GM23338 (cell line): ENCODE measurements around the gene UBE2G2. TPM values are rescaled to one million over a fixed set of nuclear protein-coding genes. Genes with fewer than 3 reads are reported as not detected.

Experiments
- ATAC-seq: fragments of 200-7000 bp; cut with Tn5 transposase; 3 replicates; pipeline ENCODE4 v1.9.1; 2020
- DNase-seq: peaks from one replicate; pipeline ENCODE4 v3.0.0-alpha.2; 2015; ENCODE audit warnings: low spot score
- H2AFZ ChIP-seq: fragments of 200-600 bp; sonication (generic); 2 replicates; pipeline ENCODE4 v1.8.0; 2016; ENCODE audit warnings: antibody characterized with exemption, mild to moderate bottlenecking, moderate library complexity
- H3F3A ChIP-seq: fragments of 200-600 bp; sonication (generic); replicated peaks from 2 replicates; pipeline ENCODE4 v1.8.0; 2017; ENCODE audit warnings: antibody characterized with exemption, mixed run types, low read depth
- H3K27ac ChIP-seq: fragments of 200-600 bp; sonication (generic); 2 replicates; pipeline ENCODE4 v1.6.1; 2016; ENCODE audit warnings: low read depth
- H3K27me3 ChIP-seq: fragments of 200-600 bp; sonication (generic); 2 replicates; pipeline ENCODE4 v1.8.0; 2016; ENCODE audit warnings: mild to moderate bottlenecking, mixed run types, moderate library complexity; ENCODE audit not compliant: insufficient read depth
- H3K36me3 ChIP-seq: fragments of 200-600 bp; sonication (generic); 2 replicates; pipeline ENCODE4 v1.8.0; 2016; ENCODE audit warnings: mild to moderate bottlenecking; ENCODE audit not compliant: insufficient read depth
- H3K4me1 ChIP-seq: fragments of 200-600 bp; sonication (generic); 2 replicates; pipeline ENCODE4 v1.8.0; 2016; ENCODE audit warnings: mild to moderate bottlenecking, moderate library complexity; ENCODE audit not compliant: insufficient read depth
- H3K4me2 ChIP-seq: fragments of 200-600 bp; sonication (generic); 2 replicates; pipeline ENCODE4 v1.7.1; 2017; ENCODE audit warnings: mixed run types
- H3K4me3 ChIP-seq: fragments of 200-600 bp; sonication (generic); 2 replicates; pipeline ENCODE4 v1.6.1; 2016; ENCODE audit warnings: mixed run types
- H3K79me2 ChIP-seq: fragments of 200-600 bp; sonication (generic); replicated peaks from 2 replicates; pipeline ENCODE4 v1.8.0; 2017; ENCODE audit warnings: mild to moderate bottlenecking; ENCODE audit not compliant: insufficient read depth
- H3K9me2 ChIP-seq: fragments of 200-600 bp; sonication (generic); 2 replicates; pipeline ENCODE4 v1.8.0; 2017; ENCODE audit not compliant: insufficient read depth
- H4K20me1 ChIP-seq: fragments of 200-600 bp; sonication (generic); replicated peaks from 2 replicates; pipeline ENCODE4 v1.8.0; 2017; ENCODE audit warnings: mild to moderate bottlenecking; ENCODE audit not compliant: insufficient read depth
- H3K27ac Mint-ChIP-seq: 2 replicates; pipeline ENCODE4 v1.8.0; 2020; ENCODE audit warnings: inconsistent platforms, mild to moderate bottlenecking, moderate library complexity, mixed read lengths
- H3K27me3 Mint-ChIP-seq: 3 replicates; pipeline ENCODE4 v1.8.0; 2022; ENCODE audit warnings: low read depth, mild to moderate bottlenecking, moderate library complexity, mixed read lengths, inconsistent platforms; ENCODE audit not compliant: insufficient read depth, poor library complexity
- H3K36me3 Mint-ChIP-seq: 3 replicates; pipeline ENCODE4 v1.8.0; 2021; ENCODE audit warnings: low read depth, mild to moderate bottlenecking, inconsistent platforms, moderate library complexity, mixed read lengths
- H3K4me1 Mint-ChIP-seq: 3 replicates; pipeline ENCODE4 v1.8.0; 2020; ENCODE audit warnings: mild to moderate bottlenecking, inconsistent platforms, mixed read lengths
- H3K4me3 Mint-ChIP-seq: 3 replicates; pipeline ENCODE4 v1.8.0; 2021; ENCODE audit warnings: moderate library complexity, mild to moderate bottlenecking, inconsistent platforms, mixed read lengths
- H3K9me3 Mint-ChIP-seq: 3 replicates; pipeline ENCODE4 v1.8.0; 2020; ENCODE audit warnings: moderate library complexity, mild to moderate bottlenecking, inconsistent platforms, mixed read lengths
- CREB1 ChIP-seq: fragments of 250-450 bp; sonication (Bioruptor Pico); IDR thresholded peaks from 2 replicates; pipeline ENCODE4 v1.5.0; 2020; ENCODE audit warnings: low read depth, mild to moderate bottlenecking, moderate library complexity
- NANOG ChIP-seq: IDR thresholded peaks from 2 replicates; pipeline ENCODE4 v1.6.1; 2016; ENCODE audit warnings: antibody characterized with exemption, borderline replicate concordance
- POLR2AphosphoS5 ChIP-seq: IDR thresholded peaks from 2 replicates; pipeline ENCODE4 v1.6.1; 2016; ENCODE audit warnings: antibody characterized with exemption, low read depth
- STAT1 ChIP-seq: IDR thresholded peaks from one replicate; pipeline ENCODE4 v1.6.1; 2016; ENCODE audit warnings: antibody characterized with exemption; ENCODE audit not compliant: unreplicated experiment
- polyA plus RNA-seq: library from polyadenylated mRNA; unstranded; fragments of >200 nt; fragmentation: Nextera tagmentation; extraction: Ambion mirVana; gene quantifications from 2 replicates; pipeline ENCODE4 v1.2.1, GENCODE V29; 2016
- total RNA-seq: library from RNA; depleted of rRNA; stranded (reverse); fragments of >200 nt; shearing (Covaris generic); gene quantifications from 2 replicates; pipeline ENCODE4 v1.2.3, GENCODE V29; 2014
- TF ChIP-seq, protein P1 (sequence below): IDR thresholded peaks from one replicate; pipeline ENCODE4 v1.6.1; 2018; ENCODE audit warnings: antibody characterized with exemption; ENCODE audit not compliant: unreplicated experiment
- TF ChIP-seq, protein P2 (sequence below), 2 experiments: fragments of 200-600 bp in 1 of 2; sonication (generic) in 1 of 2; conservative IDR thresholded peaks; 2 replicates each; pipeline versions ENCODE4 v1.5.1 to v1.6.1; 2016 to 2017; ENCODE audit warnings: antibody characterized with exemption in 2 of 2, low read depth in 2 of 2, mild to moderate bottlenecking in 2 of 2, moderate library complexity in 1 of 2
- TF ChIP-seq, protein P3 (sequence below): fragments of 250-450 bp; sonication (Bioruptor Pico); IDR thresholded peaks from 2 replicates; pipeline ENCODE4 v1.5.0; 2020; ENCODE audit warnings: mild to moderate bottlenecking, moderate library complexity

UBE2G2 gene
- total and polyA plus RNA-seq, 2 experiments from 2014 or later: 66.4 to 100 TPM

DNA sequence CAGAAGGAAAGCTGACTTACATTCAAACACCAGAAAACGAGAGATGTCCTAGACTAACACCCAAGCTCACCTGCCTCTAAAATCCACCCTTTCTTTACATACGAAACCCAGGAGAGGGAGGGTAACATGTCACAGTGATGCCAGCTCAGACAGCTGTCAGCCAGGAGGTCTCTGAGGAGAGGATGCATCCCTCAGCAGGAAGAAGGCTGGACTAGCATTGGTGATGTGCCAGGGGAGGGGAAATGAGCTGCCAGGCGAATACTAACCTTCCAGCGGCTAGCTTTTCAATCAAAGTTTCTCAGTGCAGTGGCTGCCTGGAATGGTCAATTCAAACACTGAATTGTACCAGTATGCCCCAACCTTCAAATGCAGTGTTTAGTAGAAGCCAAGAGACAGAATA lies 3.6 kb upstream of the UBE2G2 start:
- DNase-seq (no peak), ATAC-seq (no peak)
- Mint-ChIP-seq H3K4me1 (peaks cover 15% of the 10 kb centered on the region), H3K27me3 (peaks cover 14% of the 10 kb centered on the region), H3K9me3 (no peaks in the 10 kb centered on the region), H3K36me3 (peaks cover 53% of the 10 kb centered on the region), H3K27ac (no peak overlapping the region), H3K4me3 (no peak overlapping the region)
- Histone ChIP-seq H3K79me2 (peaks cover 16% of the 10 kb centered on the region), H3K4me2 (no peak overlapping the region), H3K27ac (no peak overlapping the region), H3K4me1 (peaks cover 12% of the 10 kb centered on the region), H4K20me1 (peaks cover 14% of the 10 kb centered on the region), H3K4me3 (no peak overlapping the region), H2AFZ (no peak overlapping the region), H3K36me3 (peaks cover 10% of the 10 kb centered on the region; the same call in 1 of the 2 replicates), H3F3A (0 out of 2 replicates have a peak, but pooled peaks cover 21% of the 10 kb centered on the region), H3K9me2 (no peaks in the 10 kb centered on the region), H3K27me3 (no peaks in the 10 kb centered on the region)
- TF ChIP-seq, protein P1, sequence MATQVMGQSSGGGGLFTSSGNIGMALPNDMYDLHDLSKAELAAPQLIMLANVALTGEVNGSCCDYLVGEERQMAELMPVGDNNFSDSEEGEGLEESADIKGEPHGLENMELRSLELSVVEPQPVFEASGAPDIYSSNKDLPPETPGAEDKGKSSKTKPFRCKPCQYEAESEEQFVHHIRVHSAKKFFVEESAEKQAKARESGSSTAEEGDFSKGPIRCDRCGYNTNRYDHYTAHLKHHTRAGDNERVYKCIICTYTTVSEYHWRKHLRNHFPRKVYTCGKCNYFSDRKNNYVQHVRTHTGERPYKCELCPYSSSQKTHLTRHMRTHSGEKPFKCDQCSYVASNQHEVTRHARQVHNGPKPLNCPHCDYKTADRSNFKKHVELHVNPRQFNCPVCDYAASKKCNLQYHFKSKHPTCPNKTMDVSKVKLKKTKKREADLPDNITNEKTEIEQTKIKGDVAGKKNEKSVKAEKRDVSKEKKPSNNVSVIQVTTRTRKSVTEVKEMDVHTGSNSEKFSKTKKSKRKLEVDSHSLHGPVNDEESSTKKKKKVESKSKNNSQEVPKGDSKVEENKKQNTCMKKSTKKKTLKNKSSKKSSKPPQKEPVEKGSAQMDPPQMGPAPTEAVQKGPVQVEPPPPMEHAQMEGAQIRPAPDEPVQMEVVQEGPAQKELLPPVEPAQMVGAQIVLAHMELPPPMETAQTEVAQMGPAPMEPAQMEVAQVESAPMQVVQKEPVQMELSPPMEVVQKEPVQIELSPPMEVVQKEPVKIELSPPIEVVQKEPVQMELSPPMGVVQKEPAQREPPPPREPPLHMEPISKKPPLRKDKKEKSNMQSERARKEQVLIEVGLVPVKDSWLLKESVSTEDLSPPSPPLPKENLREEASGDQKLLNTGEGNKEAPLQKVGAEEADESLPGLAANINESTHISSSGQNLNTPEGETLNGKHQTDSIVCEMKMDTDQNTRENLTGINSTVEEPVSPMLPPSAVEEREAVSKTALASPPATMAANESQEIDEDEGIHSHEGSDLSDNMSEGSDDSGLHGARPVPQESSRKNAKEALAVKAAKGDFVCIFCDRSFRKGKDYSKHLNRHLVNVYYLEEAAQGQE: no peak
- TF ChIP-seq NANOG: no peak
- TF ChIP-seq, protein P2, sequence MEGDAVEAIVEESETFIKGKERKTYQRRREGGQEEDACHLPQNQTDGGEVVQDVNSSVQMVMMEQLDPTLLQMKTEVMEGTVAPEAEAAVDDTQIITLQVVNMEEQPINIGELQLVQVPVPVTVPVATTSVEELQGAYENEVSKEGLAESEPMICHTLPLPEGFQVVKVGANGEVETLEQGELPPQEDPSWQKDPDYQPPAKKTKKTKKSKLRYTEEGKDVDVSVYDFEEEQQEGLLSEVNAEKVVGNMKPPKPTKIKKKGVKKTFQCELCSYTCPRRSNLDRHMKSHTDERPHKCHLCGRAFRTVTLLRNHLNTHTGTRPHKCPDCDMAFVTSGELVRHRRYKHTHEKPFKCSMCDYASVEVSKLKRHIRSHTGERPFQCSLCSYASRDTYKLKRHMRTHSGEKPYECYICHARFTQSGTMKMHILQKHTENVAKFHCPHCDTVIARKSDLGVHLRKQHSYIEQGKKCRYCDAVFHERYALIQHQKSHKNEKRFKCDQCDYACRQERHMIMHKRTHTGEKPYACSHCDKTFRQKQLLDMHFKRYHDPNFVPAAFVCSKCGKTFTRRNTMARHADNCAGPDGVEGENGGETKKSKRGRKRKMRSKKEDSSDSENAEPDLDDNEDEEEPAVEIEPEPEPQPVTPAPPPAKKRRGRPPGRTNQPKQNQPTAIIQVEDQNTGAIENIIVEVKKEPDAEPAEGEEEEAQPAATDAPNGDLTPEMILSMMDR (conservative IDR thresholded peaks at IDR 0.05; ENCODE audit: low read depth in 2 of 2): no peak
- TF ChIP-seq, protein P3, sequence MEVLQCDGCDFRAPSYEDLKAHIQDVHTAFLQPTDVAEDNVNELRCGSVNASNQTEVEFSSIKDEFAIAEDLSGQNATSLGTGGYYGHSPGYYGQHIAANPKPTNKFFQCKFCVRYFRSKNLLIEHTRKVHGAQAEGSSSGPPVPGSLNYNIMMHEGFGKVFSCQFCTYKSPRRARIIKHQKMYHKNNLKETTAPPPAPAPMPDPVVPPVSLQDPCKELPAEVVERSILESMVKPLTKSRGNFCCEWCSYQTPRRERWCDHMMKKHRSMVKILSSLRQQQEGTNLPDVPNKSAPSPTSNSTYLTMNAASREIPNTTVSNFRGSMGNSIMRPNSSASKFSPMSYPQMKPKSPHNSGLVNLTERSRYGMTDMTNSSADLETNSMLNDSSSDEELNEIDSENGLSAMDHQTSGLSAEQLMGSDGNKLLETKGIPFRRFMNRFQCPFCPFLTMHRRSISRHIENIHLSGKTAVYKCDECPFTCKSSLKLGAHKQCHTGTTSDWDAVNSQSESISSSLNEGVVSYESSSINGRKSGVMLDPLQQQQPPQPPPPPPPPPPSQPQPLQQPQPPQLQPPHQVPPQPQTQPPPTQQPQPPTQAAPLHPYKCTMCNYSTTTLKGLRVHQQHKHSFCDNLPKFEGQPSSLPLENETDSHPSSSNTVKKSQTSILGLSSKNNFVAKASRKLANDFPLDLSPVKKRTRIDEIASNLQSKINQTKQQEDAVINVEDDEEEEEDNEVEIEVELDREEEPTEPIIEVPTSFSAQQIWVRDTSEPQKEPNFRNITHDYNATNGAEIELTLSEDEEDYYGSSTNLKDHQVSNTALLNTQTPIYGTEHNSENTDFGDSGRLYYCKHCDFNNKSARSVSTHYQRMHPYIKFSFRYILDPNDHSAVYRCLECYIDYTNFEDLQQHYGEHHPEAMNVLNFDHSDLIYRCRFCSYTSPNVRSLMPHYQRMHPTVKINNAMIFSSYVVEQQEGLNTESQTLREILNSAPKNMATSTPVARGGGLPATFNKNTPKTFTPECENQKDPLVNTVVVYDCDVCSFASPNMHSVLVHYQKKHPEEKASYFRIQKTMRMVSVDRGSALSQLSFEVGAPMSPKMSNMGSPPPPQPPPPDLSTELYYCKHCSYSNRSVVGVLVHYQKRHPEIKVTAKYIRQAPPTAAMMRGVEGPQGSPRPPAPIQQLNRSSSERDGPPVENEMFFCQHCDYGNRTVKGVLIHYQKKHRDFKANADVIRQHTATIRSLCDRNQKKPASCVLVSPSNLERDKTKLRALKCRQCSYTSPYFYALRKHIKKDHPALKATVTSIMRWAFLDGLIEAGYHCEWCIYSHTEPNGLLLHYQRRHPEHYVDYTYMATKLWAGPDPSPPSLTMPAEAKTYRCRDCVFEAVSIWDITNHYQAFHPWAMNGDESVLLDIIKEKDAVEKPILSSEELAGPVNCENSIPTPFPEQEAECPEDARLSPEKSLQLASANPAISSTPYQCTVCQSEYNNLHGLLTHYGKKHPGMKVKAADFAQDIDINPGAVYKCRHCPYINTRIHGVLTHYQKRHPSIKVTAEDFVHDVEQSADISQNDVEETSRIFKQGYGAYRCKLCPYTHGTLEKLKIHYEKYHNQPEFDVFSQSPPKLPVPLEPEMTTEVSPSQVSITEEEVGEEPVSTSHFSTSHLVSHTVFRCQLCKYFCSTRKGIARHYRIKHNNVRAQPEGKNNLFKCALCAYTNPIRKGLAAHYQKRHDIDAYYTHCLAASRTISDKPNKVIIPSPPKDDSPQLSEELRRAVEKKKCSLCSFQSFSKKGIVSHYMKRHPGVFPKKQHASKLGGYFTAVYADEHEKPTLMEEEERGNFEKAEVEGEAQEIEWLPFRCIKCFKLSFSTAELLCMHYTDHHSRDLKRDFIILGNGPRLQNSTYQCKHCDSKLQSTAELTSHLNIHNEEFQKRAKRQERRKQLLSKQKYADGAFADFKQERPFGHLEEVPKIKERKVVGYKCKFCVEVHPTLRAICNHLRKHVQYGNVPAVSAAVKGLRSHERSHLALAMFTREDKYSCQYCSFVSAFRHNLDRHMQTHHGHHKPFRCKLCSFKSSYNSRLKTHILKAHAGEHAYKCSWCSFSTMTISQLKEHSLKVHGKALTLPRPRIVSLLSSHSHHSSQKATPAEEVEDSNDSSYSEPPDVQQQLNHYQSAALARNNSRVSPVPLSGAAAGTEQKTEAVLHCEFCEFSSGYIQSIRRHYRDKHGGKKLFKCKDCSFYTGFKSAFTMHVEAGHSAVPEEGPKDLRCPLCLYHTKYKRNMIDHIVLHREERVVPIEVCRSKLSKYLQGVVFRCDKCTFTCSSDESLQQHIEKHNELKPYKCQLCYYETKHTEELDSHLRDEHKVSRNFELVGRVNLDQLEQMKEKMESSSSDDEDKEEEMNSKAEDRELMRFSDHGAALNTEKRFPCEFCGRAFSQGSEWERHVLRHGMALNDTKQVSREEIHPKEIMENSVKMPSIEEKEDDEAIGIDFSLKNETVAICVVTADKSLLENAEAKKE (CRISPR knock-in tag): no peak
- no peak for TF ChIP-seq CREB1 (CRISPR knock-in tag)
- no peak for TF ChIP-seq POLR2AphosphoS5
- no peak for TF ChIP-seq STAT1
